GM19099 (cell line): ENCODE results near the gene ICA1.

Source experiments
- POLR2A ChIP-seq: IDR thresholded peaks from 3 replicates; pipeline ENCODE4 v1.6.1; 2011; ENCODE audit warnings: low read depth; ENCODE audit not compliant: insufficient read length; ENCODE audit errors: extremely low read depth

Gene ICA1

GRCh38 chr7:8261711-8262695, at the start of gene ICA1:
ICA1 (minus strand) TSS chr7:8262167; CDS start chr7:8235926, 26,241 bp downstream.
- no peak for TF ChIP-seq POLR2A

GRCh38 chr7:8310876-8311275, 48.9 kb upstream of the ICA1 start:
- no peak for TF ChIP-seq POLR2A

GRCh38 chr7:8305625-8306388, 43.8 kb upstream of the ICA1 start:
- TF ChIP-seq POLR2A: no peak

- no peak for TF ChIP-seq POLR2A
Observed at GRCh38 chr7:8305104-8305503, 43.1 kb upstream of the ICA1 start.

GRCh38 chr7:8303904-8304528, 42.0 kb upstream of the ICA1 start:
- TF ChIP-seq POLR2A: no peak

- no peak for TF ChIP-seq POLR2A
Observed at GRCh38 chr7:8296362-8296659, 34.3 kb upstream of the ICA1 start.

- no peak for TF ChIP-seq POLR2A
Observed at GRCh38 chr7:8295638-8296361, 33.8 kb upstream of the ICA1 start.

- TF ChIP-seq POLR2A: no peak
Observed at GRCh38 chr7:8291397-8292141, 29.6 kb upstream of the ICA1 start.

GRCh38 chr7:8290645-8291308, 28.8 kb upstream of the ICA1 start:
- TF ChIP-seq POLR2A: no peak

- TF ChIP-seq POLR2A: no peak
Observed at GRCh38 chr7:8286118-8286517, 24.2 kb upstream of the ICA1 start.

- no peak for TF ChIP-seq POLR2A
Observed at GRCh38 chr7:8285155-8285554, 23.2 kb upstream of the ICA1 start.

GRCh38 chr7:8284606-8285005, 22.6 kb upstream of the ICA1 start:
- no peak for TF ChIP-seq POLR2A

GRCh38 chr7:8283968-8284367, 22.0 kb upstream of the ICA1 start:
- TF ChIP-seq POLR2A: no peak

- TF ChIP-seq POLR2A: no peak
Observed at GRCh38 chr7:8282871-8283270, 20.9 kb upstream of the ICA1 start.

- no peak for TF ChIP-seq POLR2A
Observed at GRCh38 chr7:8282162-8282561, 20.2 kb upstream of the ICA1 start.
